HepG2 (cell line): Measurements from ENCODE around the gene LOC128125822.

Source experiments
- BCL6 ChIP-seq: IDR thresholded peaks from 2 replicates; pipeline ENCODE4 v1.6.1; 2016; ENCODE audit warnings: missing genetic modification reagents, missing compliant biosample characterization
- HOXA3 ChIP-seq: sonication (generic); formaldehyde crosslinking; IDR thresholded peaks from 2 replicates; pipeline ENCODE4 v1.5.0; 2020; ENCODE audit warnings: missing genetic modification reagents
- KMT2A ChIP-seq: sonication (generic); formaldehyde crosslinking; IDR thresholded peaks from 2 replicates; pipeline ENCODE4 v1.4.0; 2020; ENCODE audit warnings: missing genetic modification reagents
- KMT2B ChIP-seq: IDR thresholded peaks from 2 replicates; pipeline ENCODE4 v1.6.1; 2016; ENCODE audit warnings: missing genetic modification reagents, missing compliant biosample characterization
- POLR2G ChIP-seq: fragments of 200-400 bp; formaldehyde crosslinking; IDR thresholded peaks from 2 replicates; pipeline ENCODE4 v1.6.1; 2018; ENCODE audit warnings: mild to moderate bottlenecking, low read depth, low read length, moderate library complexity
- PPARG ChIP-seq: conservative IDR thresholded peaks from 2 replicates; pipeline ENCODE4 v1.6.1; 2016; ENCODE audit warnings: missing biosample characterization, missing genetic modification reagents
- REPIN1 ChIP-seq: sonication (generic); formaldehyde crosslinking; IDR thresholded peaks from 2 replicates; pipeline ENCODE4 v1.8.0; 2022; ENCODE audit warnings: missing genetic modification reagents, low read depth, mild to moderate bottlenecking, borderline replicate concordance
- SOX6 ChIP-seq, 2 experiments: fragments of 450-650 bp in 1 of 2; sonication (generic) in 1 of 2; formaldehyde crosslinking in 1 of 2; IDR thresholded peaks; 2 replicates each; pipeline versions ENCODE4 v1.4.0 to v1.6.1; 2017 to 2020; ENCODE audit warnings: antibody characterized with exemption in 1 of 2, mild to moderate bottlenecking in 1 of 2, missing genetic modification reagents in 1 of 2
- ZFY ChIP-seq: sonication (generic); formaldehyde crosslinking; IDR thresholded peaks from 2 replicates; pipeline ENCODE4 v1.4.0; 2020; ENCODE audit warnings: missing genetic modification reagents
- ZNF350 ChIP-seq: sonication (generic); formaldehyde crosslinking; IDR thresholded peaks from 2 replicates; pipeline ENCODE4 v1.4.0; 2020; ENCODE audit warnings: mild to moderate bottlenecking, low read depth, missing genetic modification reagents, borderline replicate concordance
- ZNF598 ChIP-seq: sonication (generic); formaldehyde crosslinking; IDR thresholded peaks from 2 replicates; pipeline ENCODE4 v1.5.1; 2020; ENCODE audit warnings: mild to moderate bottlenecking, missing genetic modification reagents, borderline replicate concordance
- TF ChIP-seq, protein P1 (sequence below): sonication (generic); formaldehyde crosslinking; IDR thresholded peaks from 2 replicates; pipeline ENCODE4 v1.4.0; 2020; ENCODE audit warnings: mild to moderate bottlenecking, missing genetic modification reagents
- TF ChIP-seq, protein P2 (sequence below): sonication (generic); formaldehyde crosslinking; IDR thresholded peaks from 2 replicates; pipeline ENCODE4 v1.4.0; 2020; ENCODE audit warnings: missing genetic modification reagents
- TF ChIP-seq, protein P3 (sequence below): sonication (generic); formaldehyde crosslinking; IDR thresholded peaks from 2 replicates; pipeline ENCODE4 v1.4.0; 2020; ENCODE audit warnings: missing genetic modification reagents

The LOC128125822 gene

DNA sequence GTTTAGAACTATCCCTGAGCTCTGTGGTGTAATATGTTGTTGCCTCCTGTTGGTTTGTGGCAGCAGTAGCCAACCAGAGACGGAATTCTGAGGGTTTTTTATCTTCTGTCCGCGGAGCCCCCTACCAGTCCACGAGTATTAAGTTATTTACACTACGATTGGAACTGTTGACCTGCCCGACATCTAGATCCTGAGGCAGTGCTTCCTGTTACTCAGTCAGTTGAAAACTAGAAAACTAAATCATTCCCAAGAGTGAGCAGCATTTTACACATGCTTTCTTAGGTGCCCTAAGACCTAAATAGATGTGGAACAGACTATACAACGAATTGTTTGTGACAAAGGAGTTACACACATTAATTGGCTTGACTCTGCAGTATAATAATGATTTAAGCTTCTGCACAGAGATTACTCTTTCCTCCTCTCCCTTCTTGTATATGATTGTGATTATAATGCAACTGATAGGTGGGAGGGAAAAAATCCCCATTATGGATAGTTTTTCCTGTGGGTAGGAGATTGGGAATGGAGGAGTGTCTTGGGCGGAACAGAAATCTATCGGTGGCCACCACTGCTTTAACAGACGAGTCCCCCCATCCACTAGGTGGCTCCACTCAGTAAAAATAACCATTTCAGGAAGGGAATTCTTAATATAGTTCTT lies 1.7 kb downstream of the LOC128125822 start (continued):
- TF ChIP-seq ZFY, result no peak
- TF ChIP-seq SOX6 (IDR thresholded peaks at IDR 0.05), result no peak
- no peak; the same call in 1 of the 2 replicates for TF ChIP-seq SOX6 (CRISPR knock-in tag; IDR thresholded peaks at IDR 0.05)
- TF ChIP-seq, protein P1, sequence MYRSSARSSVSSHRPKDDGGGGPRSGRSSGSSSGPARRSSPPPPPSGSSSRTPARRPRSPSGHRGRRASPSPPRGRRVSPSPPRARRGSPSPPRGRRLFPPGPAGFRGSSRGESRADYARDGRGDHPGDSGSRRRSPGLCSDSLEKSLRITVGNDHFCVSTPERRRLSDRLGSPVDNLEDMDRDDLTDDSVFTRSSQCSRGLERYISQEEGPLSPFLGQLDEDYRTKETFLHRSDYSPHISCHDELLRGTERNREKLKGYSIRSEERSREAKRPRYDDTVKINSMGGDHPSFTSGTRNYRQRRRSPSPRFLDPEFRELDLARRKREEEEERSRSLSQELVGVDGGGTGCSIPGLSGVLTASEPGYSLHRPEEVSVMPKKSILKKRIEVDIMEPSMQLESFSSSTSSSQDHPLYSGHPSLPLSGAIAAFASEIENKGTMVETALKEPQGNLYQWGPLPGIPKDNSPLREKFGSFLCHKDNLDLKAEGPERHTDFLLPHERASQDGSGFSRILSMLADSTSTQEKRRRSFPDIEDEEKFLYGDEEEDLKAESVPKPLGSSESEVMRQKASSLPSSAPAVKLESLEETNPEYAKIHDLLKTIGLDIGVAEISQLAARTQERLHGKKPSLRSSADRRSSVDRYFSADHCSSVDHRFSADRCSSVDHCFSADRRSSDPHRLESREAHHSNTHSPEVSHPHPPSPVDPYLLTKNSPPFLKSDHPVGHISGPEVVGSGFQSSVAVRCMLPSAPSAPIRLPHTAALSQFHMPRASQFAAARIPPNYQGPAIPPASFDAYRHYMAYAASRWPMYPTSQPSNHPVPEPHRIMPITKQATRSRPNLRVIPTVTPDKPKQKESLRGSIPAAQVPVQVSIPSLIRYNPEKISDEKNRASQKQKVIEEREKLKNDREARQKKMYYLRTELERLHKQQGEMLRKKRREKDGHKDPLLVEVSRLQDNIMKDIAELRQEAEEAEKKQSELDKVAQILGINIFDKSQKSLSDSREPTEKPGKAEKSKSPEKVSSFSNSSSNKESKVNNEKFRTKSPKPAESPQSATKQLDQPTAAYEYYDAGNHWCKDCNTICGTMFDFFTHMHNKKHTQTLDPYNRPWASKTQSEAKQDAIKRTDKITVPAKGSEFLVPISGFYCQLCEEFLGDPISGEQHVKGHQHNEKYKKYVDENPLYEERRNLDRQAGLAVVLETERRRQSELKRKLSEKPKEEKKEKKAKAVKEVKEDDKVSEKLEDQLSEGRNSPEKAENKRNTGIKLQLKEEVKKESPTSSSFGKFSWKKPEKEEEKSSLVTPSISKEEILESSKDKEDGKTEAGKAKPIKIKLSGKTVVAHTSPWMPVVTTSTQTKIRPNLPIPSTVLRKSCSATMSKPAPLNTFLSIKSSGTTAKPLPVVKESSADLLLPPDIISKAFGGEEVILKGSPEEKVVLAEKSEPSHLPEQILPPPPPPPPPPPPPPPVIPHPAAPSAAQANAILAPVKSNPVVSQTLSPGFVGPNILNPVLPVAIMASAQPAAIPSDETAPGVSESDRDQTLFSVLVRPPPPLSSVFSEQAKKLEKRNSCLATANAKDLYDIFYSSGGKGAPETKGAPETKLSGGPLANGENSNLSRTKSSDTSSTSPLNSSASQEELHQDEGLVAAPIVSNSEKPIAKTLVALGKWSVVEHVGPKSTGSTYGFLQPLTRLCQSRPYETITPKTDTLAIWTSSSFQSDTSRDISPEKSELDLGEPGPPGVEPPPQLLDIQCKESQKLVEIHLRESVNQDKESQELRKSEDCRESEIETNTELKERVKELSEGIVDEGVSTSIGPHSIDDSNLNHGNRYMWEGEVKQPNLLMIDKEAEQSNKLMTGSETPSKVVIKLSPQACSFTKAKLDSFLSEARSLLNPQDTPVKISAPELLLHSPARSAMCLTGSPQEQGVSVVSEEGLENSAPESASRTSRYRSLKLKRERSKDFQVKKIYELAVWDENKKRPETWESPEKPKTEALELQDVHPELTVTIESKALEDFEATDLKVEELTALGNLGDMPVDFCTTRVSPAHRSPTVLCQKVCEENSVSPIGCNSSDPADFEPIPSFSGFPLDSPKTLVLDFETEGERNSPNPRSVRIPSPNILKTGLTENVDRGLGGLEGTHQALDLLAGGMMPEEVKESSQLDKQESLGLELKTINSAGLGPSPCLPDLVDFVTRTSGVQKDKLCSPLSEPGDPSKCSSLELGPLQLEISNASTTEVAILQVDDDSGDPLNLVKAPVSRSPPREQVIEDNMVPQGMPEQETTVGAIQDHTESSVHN (CRISPR knock-in tag), result no peak
- TF ChIP-seq ZNF350 (CRISPR knock-in tag), result 0 out of 2 replicates have a peak, but pooled peaks have one; percentile 4
- no peak for TF ChIP-seq ZNF598 (CRISPR knock-in tag)
- TF ChIP-seq, protein P2, sequence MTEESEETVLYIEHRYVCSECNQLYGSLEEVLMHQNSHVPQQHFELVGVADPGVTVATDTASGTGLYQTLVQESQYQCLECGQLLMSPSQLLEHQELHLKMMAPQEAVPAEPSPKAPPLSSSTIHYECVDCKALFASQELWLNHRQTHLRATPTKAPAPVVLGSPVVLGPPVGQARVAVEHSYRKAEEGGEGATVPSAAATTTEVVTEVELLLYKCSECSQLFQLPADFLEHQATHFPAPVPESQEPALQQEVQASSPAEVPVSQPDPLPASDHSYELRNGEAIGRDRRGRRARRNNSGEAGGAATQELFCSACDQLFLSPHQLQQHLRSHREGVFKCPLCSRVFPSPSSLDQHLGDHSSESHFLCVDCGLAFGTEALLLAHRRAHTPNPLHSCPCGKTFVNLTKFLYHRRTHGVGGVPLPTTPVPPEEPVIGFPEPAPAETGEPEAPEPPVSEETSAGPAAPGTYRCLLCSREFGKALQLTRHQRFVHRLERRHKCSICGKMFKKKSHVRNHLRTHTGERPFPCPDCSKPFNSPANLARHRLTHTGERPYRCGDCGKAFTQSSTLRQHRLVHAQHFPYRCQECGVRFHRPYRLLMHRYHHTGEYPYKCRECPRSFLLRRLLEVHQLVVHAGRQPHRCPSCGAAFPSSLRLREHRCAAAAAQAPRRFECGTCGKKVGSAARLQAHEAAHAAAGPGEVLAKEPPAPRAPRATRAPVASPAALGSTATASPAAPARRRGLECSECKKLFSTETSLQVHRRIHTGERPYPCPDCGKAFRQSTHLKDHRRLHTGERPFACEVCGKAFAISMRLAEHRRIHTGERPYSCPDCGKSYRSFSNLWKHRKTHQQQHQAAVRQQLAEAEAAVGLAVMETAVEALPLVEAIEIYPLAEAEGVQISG (CRISPR knock-in tag), result peak; percentile 99
- TF ChIP-seq KMT2A (CRISPR knock-in tag), result peak; percentile 43; the same call in 1 of the 2 replicates
- peak; percentile 0; the same call in 1 of the 2 replicates for TF ChIP-seq POLR2G
- TF ChIP-seq HOXA3 (CRISPR knock-in tag), result peak; percentile 18; the same call in 1 of the 2 replicates
- TF ChIP-seq, protein P3, sequence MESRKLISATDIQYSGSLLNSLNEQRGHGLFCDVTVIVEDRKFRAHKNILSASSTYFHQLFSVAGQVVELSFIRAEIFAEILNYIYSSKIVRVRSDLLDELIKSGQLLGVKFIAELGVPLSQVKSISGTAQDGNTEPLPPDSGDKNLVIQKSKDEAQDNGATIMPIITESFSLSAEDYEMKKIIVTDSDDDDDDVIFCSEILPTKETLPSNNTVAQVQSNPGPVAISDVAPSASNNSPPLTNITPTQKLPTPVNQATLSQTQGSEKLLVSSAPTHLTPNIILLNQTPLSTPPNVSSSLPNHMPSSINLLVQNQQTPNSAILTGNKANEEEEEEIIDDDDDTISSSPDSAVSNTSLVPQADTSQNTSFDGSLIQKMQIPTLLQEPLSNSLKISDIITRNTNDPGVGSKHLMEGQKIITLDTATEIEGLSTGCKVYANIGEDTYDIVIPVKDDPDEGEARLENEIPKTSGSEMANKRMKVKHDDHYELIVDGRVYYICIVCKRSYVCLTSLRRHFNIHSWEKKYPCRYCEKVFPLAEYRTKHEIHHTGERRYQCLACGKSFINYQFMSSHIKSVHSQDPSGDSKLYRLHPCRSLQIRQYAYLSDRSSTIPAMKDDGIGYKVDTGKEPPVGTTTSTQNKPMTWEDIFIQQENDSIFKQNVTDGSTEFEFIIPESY (CRISPR knock-in tag), result 0 out of 2 replicates have a peak, but pooled peaks have one; percentile 43
- TF ChIP-seq BCL6, result peak; percentile 27; the same call in 1 of the 2 replicates
- peak; percentile 34; the same call in 1 of the 2 replicates for TF ChIP-seq REPIN1
- TF ChIP-seq PPARG (CRISPR knock-in tag), result 0 out of 2 replicates have a peak, but pooled peaks have one; percentile 45
- TF ChIP-seq KMT2B, result 0 out of 2 replicates have a peak, but pooled peaks have one; percentile 49
